ENCODE results near the gene SMIM35.
"Not testable (repeated sequence)": the region's sequence is repeated elsewhere in the genome, so short reads cannot be mapped to it uniquely, and the experiment has no call there.

SMIM35 gene

GRCh38 chr11:117978291-117978910, 108.4 kb downstream of the SMIM35 start:
- DNase-seq = not testable (repeated sequence)

GRCh38 chr11:117977612-117978264, 109.0 kb downstream of the SMIM35 start:
- not testable (repeated sequence) for DNase-seq

- no peak for DNase-seq
Observed at GRCh38 chr11:117977029-117977428, 109.7 kb downstream of the SMIM35 start.

GRCh38 chr11:117976445-117976844, 110.3 kb downstream of the SMIM35 start:
- DNase-seq = no peak

- no peak for DNase-seq
Observed at GRCh38 chr11:117973503-117973860, 113.3 kb downstream of the SMIM35 start.

- no peak for DNase-seq
Observed at GRCh38 chr11:117972629-117973502, 113.9 kb downstream of the SMIM35 start.

- no peak for DNase-seq
Observed at GRCh38 chr11:117972044-117972443, 114.7 kb downstream of the SMIM35 start.

GRCh38 chr11:117970400-117971024, 116.3 kb downstream of the SMIM35 start:
- no peak for DNase-seq

GRCh38 chr11:117969160-117969991, 117.4 kb downstream of the SMIM35 start:
- DNase-seq = no peak

GRCh38 chr11:117966908-117967307, 119.9 kb downstream of the SMIM35 start:
- DNase-seq = no peak

- DNase-seq = no peak
Observed at GRCh38 chr11:117962826-117963225, 123.9 kb downstream of the SMIM35 start.

- DNase-seq = no peak
Observed at GRCh38 chr11:117961896-117962295, 124.9 kb downstream of the SMIM35 start.

- DNase-seq = no peak
Observed at GRCh38 chr11:117960406-117960805, 126.4 kb downstream of the SMIM35 start.

GRCh38 chr11:117959438-117960149, 127.2 kb downstream of the SMIM35 start:
- DNase-seq = no peak

- no peak for DNase-seq
Observed at GRCh38 chr11:117958949-117959348, 127.8 kb downstream of the SMIM35 start.

All from activated T-cell treated with anti-CD3 and anti-CD28 coated beads for 4 hours (primary cell).